ENCODE data around the gene INAFM1.

The INAFM1 gene

DNA sequence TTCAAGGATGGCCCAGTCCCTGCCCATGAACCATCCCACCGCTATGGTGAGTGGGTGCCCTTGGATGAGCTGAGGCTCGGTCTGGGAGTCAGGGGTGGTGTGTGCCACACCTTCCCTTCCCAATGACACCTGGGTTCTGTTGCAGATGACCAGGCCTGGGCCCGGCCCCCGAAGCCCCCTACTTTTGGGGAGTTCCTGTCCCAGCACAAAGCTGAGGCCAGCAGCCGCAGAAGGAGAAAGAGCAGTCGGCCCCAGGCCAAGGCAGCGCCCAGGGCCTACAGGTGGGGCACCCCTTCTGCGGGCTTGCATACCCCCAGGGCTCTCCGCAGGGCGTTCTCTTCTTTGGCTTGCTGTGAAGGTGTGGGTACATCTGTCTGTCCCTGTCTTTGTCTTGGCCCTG, 4.3 kb upstream of the INAFM1 start:
- H3K36me3 ChIP-seq (ENCODE audit: control insufficient read depth, insufficient read depth, low read length), result no peaks in the 10 kb centered on the region
- no peaks in the 10 kb centered on the region for H3K4me1 ChIP-seq
- no peak overlapping the region for H2AFZ ChIP-seq
- TF ChIP-seq, protein P1, sequence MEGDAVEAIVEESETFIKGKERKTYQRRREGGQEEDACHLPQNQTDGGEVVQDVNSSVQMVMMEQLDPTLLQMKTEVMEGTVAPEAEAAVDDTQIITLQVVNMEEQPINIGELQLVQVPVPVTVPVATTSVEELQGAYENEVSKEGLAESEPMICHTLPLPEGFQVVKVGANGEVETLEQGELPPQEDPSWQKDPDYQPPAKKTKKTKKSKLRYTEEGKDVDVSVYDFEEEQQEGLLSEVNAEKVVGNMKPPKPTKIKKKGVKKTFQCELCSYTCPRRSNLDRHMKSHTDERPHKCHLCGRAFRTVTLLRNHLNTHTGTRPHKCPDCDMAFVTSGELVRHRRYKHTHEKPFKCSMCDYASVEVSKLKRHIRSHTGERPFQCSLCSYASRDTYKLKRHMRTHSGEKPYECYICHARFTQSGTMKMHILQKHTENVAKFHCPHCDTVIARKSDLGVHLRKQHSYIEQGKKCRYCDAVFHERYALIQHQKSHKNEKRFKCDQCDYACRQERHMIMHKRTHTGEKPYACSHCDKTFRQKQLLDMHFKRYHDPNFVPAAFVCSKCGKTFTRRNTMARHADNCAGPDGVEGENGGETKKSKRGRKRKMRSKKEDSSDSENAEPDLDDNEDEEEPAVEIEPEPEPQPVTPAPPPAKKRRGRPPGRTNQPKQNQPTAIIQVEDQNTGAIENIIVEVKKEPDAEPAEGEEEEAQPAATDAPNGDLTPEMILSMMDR (IDR thresholded peaks at IDR 0.05), result no peak
- no peaks in the 10 kb centered on the region for H3K27me3 ChIP-seq (ENCODE audit: control insufficient read depth, insufficient read depth, low read length)
- no peaks in the 10 kb centered on the region for H3K79me2 ChIP-seq
- no peak overlapping the region for H3K4me3 ChIP-seq (ENCODE audit: low read depth, low read length)
- no peak overlapping the region for H3K9ac ChIP-seq
- no peaks in the 10 kb centered on the region for H3K9me3 ChIP-seq (ENCODE audit: control insufficient read depth, low read length)
- H3K4me2 ChIP-seq (ENCODE audit: low read length), result no peak overlapping the region
- no peak overlapping the region for H3K27ac ChIP-seq

DNA sequence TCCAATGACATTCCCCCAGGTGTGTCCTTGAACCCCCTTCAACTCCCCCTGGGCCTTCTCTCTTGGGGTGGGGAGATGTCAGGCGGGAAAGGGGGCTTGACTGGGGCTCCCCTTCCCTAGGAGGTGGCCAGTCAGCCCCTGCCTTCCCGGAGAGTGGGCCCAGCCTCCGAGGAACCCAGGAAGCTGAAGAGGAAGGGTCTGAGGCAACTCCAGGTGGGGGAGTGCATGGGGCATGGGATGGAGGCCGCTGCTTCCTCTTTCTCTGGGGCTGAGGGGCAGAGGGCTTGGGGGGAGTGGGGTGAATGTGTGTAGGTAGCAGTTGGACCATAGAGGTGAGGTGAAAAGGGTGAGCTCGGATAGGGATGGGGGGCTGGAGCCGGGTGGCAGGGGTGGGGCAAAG, 2.7 kb upstream of the INAFM1 start:
- H3K79me2 ChIP-seq, result no peaks in the 10 kb centered on the region
- no peaks in the 10 kb centered on the region for H3K9me3 ChIP-seq (ENCODE audit: control insufficient read depth, low read length)
- TF ChIP-seq, protein P1 (IDR thresholded peaks at IDR 0.05), result no peak
- no peak overlapping the region for H3K9ac ChIP-seq
- no peaks in the 10 kb centered on the region for H3K36me3 ChIP-seq (ENCODE audit: control insufficient read depth, insufficient read depth, low read length)
- H3K4me1 ChIP-seq, result no peaks in the 10 kb centered on the region
- no peak overlapping the region for H2AFZ ChIP-seq
- H3K4me3 ChIP-seq (ENCODE audit: low read depth, low read length), result no peak overlapping the region
- H3K27me3 ChIP-seq (ENCODE audit: control insufficient read depth, insufficient read depth, low read length), result no peaks in the 10 kb centered on the region
- H3K27ac ChIP-seq, result no peak overlapping the region
- H3K4me2 ChIP-seq (ENCODE audit: low read length), result no peak overlapping the region

DNA sequence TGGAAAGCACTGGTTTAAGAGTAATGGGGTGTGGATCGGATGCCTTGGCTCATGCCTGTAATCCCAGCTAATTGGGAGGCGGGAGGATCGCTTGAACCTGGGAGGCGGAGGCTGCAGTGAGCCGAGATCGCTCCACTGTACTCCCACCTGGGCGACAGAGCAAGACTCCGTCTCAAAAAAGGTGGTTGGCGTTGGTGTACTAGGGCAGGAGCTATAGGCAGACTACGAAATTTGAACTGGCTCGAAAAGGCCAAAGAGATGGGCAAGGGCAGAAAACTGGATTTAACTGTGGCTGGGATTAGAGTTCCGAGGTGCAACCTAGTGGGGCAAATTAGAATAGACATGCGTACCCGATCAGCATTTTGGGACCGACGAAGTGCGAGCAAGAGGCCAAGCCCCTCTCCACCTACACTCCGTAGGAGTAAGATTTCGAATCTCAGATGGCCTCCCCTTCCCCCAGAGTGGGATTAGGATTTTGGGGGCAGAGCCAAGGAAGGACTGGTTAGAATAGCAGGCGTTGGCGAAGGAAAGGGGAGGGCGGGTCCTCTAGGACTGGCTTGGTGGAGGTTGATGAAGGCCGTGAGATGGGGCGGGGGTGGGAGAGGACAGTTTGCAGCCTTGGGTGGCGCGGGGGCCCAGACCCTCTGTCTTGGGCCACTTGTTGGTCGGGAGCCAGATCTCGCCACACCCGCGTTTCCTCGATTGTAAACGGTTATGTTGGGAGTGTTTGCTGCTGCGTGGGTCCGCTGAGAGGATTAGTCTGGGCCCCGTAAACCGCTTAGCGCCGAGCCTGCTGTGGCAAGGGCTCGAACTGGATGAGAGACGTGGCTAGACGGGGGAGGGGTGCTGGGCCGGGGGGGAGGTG, 2.0 kb upstream of the INAFM1 start:
- Histone ChIP-seq H3K9ac (no peak overlapping the region), H3K4me1 (no peaks in the 10 kb centered on the region), H3K36me3 (ENCODE audit: control insufficient read depth, insufficient read depth, low read length) (no peaks in the 10 kb centered on the region)

DNA sequence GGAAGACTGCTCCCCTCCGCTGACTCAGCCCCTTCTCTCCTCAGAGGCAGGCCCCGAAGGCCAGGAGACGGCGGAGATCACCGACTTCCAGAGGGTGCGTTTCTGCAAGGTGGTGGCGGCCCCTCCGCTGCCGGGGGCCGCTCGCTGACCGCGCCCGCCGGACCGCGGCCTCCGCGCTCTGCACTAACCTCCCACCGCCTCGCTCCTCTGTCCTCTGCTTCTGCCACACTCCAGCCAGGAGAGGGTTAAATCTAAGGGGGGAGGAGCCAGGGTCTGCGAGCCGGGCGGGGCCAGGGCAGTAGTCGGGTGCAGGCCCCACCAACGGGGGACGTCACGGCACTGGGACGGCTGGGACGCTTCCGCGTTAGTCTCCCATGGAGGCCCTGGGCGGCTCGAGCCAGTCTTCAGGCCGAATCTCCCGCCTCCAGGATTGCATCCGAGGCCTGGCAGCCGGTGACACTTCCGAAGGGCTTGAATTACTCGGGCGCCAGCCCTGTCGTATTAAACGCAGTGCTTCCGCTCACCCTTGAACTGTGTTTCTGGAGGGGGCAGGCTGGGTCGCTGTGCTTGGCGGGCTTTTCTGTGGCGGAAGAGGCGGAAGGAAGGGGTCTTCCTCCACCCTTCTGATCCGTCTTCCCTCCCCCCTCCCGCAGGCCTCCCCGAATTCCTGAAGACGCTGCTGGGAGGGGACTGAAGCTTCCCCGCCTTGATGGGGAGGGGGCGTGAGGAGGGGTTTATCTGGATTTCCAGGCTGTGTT, 1.2 kb upstream of the INAFM1 start:
- no peaks in the 10 kb centered on the region for H3K9me3 ChIP-seq (ENCODE audit: control insufficient read depth, low read length)
- H3K27me3 ChIP-seq (ENCODE audit: control insufficient read depth, insufficient read depth, low read length), result no peaks in the 10 kb centered on the region
- H3K4me3 ChIP-seq (ENCODE audit: low read depth, low read length), result peak overlapping the region; percentile 98
- H3K4me2 ChIP-seq (ENCODE audit: low read length), result peak overlapping the region; percentile 88
- peak overlapping the region; percentile 95 for H3K9ac ChIP-seq
- TF ChIP-seq, protein P1 (IDR thresholded peaks at IDR 0.05), result peak; percentile 16
- peak overlapping the region; percentile 99 for H3K27ac ChIP-seq
- H3K79me2 ChIP-seq, result no peaks in the 10 kb centered on the region
- peak overlapping the region; percentile 81 for H2AFZ ChIP-seq
- H3K36me3 ChIP-seq (ENCODE audit: control insufficient read depth, insufficient read depth, low read length), result no peaks in the 10 kb centered on the region
- no peaks in the 10 kb centered on the region for H3K4me1 ChIP-seq

More for the DNA sequence above, 2.0 kb upstream of the INAFM1 start:
- no peaks in the 10 kb centered on the region for H3K27me3 ChIP-seq (ENCODE audit: control insufficient read depth, insufficient read depth, low read length)
- no peaks in the 10 kb centered on the region for H3K9me3 ChIP-seq (ENCODE audit: control insufficient read depth, low read length)
- no peaks in the 10 kb centered on the region for H3K79me2 ChIP-seq
- peak overlapping the region; percentile 98 for H3K4me3 ChIP-seq (ENCODE audit: low read depth, low read length)
- peak overlapping the region; percentile 81 for H2AFZ ChIP-seq
- H3K4me2 ChIP-seq (ENCODE audit: low read length), result peak overlapping the region; percentile 88
- peak overlapping the region; percentile 99 for H3K27ac ChIP-seq
- TF ChIP-seq, protein P1 (IDR thresholded peaks at IDR 0.05), result no peak
